Panc1 (cell line): ENCODE measurements around the gene LATS1. TPM values are rescaled to one million over a fixed set of nuclear protein-coding genes. Genes with fewer than 3 reads are reported as not detected.

ENCODE experiments used
- ATAC-seq: fragments of 200-7000 bp; cut with Tn5 transposase; 2 replicates; pipeline ENCODE4 v1.9.1; 2020; ENCODE audit warnings: mild to moderate bottlenecking, moderate library complexity
- BruUV-seq: library from RNA; stranded (reverse); fragments of 400-500 nt; replicated peaks from 2 replicates; lab custom pipeline; 2021; lab: Mats Ljungman, UMichigan
- CTCF ChIA-PET: fragments of 300-600 bp; sonication (Branson Sonifier 250); formaldehyde crosslinking; loops from one replicate; lab custom pipeline; 2022; ENCODE audit warnings: antibody characterized with exemption; lab: Charles Lee
- POLR2A ChIA-PET: fragments of 300-600 bp; sonication (Branson Sonifier 250); formaldehyde crosslinking; loops from one replicate; lab custom pipeline; 2022; ENCODE audit warnings: antibody characterized with exemption; lab: Charles Lee
- DNase-seq: peaks from one replicate; pipeline ENCODE4 v3.0.0-alpha.2; 2010; ENCODE audit warnings: low read depth, low spot score
- H3K27ac ChIP-seq: 2 replicates; pipeline ENCODE4 v1.5.1; 2011; ENCODE audit warnings: mild to moderate bottlenecking, low read length, inconsistent platforms
- H3K27me3 ChIP-seq: fragments of 200-500 bp; sonication (Bioruptor generic); 2 replicates; pipeline ENCODE4 v1.6.0; 2014; ENCODE audit warnings: low read length, inconsistent platforms; ENCODE audit not compliant: control insufficient read depth, insufficient read depth
- H3K36me3 ChIP-seq: fragments of 200-500 bp; sonication (Bioruptor generic); 2 replicates; pipeline ENCODE4 v1.5.1; 2014; ENCODE audit warnings: inconsistent platforms, mild to moderate bottlenecking, low read length, moderate library complexity; ENCODE audit not compliant: control insufficient read depth, insufficient read depth
- H3K4me1 ChIP-seq: 2 replicates; pipeline ENCODE4 v1.5.1; 2011; ENCODE audit warnings: inconsistent platforms, mild to moderate bottlenecking, low read length, moderate library complexity; ENCODE audit not compliant: control insufficient read depth, insufficient read depth
- H3K4me3 ChIP-seq, 2 experiments: 2 replicates each; pipeline ENCODE4 v1.5.1; 2011 to 2012; ENCODE audit warnings: low read depth in 2 of 2, low read length in 2 of 2, mild to moderate bottlenecking in 2 of 2, inconsistent platforms in 1 of 2, moderate library complexity in 1 of 2
- H3K9me3 ChIP-seq: fragments of 200-500 bp; sonication (Bioruptor generic); 2 replicates; pipeline ENCODE4 v1.5.1; 2014; ENCODE audit warnings: low read depth, mild to moderate bottlenecking, inconsistent platforms, low read length, moderate library complexity; ENCODE audit not compliant: control insufficient read depth, insufficient read depth
- CTCF ChIP-seq: fragments of 450-650 bp; IDR thresholded peaks from 2 replicates; pipeline ENCODE4 v1.5.1; 2017; ENCODE audit warnings: mild to moderate bottlenecking
- POLR2AphosphoS5 ChIP-seq: IDR thresholded peaks from 2 replicates; pipeline ENCODE4 v1.6.1; 2012; ENCODE audit warnings: mild to moderate bottlenecking, low read depth, low read length, moderate library complexity
- REST ChIP-seq, 2 experiments: IDR thresholded peaks; 2 replicates each; pipeline ENCODE4 v1.6.1; 2011 to 2012; ENCODE audit warnings: low read depth in 2 of 2, control low read depth in 1 of 2, low read length in 1 of 2, mild to moderate bottlenecking in 1 of 2, moderate library complexity in 1 of 2; ENCODE audit not compliant: insufficient read depth in 1 of 2
- SIN3A ChIP-seq: IDR thresholded peaks from 2 replicates; pipeline ENCODE4 v1.6.1; 2012; ENCODE audit warnings: low read depth, mild to moderate bottlenecking, low read length, moderate library complexity, borderline replicate concordance; ENCODE audit not compliant: insufficient read depth
- TCF7L2 ChIP-seq: IDR thresholded peaks from 2 replicates; pipeline ENCODE4 v1.6.1; 2011; ENCODE audit warnings: mild to moderate bottlenecking, low read depth, low read length, inconsistent platforms
- in situ Hi-C: cut with HindIII; loops from 2 replicates; pipeline ENCODE4 v1.10.0; 2016; ENCODE audit warnings: low sequenced_read_pairs, low pct_unique_long_range_greater_than_20kb
- intact Hi-C: fragments of 100-400 bp; cut with micrococcal nuclease; formaldehyde crosslinking; loops from one replicate; pipeline ENCODE4 v1.10.0; 2022; ENCODE audit not compliant: unreplicated experiment
- total RNA-seq: library from RNA; stranded (reverse); gene quantifications from one replicate; pipeline ENCODE4 v1.2.1, GENCODE V29; 2021; ENCODE audit not compliant: unreplicated experiment

Gene LATS1
- total RNA-seq, 1 experiment from 2014 or later, result 36.0 TPM

DNA sequence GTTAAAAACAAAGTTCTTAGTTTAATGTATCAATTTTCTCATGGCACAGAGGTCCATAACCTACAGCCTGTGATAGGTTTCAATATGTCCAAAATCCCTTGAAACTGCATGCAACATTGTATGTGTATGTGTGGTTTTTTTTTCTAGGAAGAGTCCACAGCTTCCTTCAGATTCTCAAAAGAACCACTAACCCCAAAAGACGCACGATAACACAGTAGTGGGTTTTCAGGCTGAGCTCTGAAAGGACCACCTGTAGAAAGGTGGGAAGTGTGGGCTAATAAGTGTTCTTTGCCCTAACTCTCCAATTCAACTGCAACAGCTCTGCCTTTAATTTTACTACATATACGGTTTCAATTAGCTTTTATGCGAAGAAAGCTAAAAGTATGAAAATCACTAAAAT is 57.9 kb downstream of the LATS1 start:
- Histone ChIP-seq H3K27me3 (no peaks in the 10 kb centered on the region), H3K36me3 (peaks cover 17% of the 10 kb centered on the region; the same call in 1 of the 2 replicates), H3K4me3 (no peak overlapping the region), H3K4me1 (no peaks in the 10 kb centered on the region), H3K9me3 (no peaks in the 10 kb centered on the region), H3K27ac (no peak overlapping the region)
- POLR2A ChIA-PET, result no interaction called here
- in situ Hi-C loops (no loop called here), intact Hi-C loops (no loop called here)
- DNase-seq, result no peak
- no TSS peak for BruUV-seq
- CTCF ChIA-PET, result no interaction called here
- no peak for ATAC-seq
- TF ChIP-seq SIN3A (no peak), POLR2AphosphoS5 (no peak), CTCF (no peak), REST (IDR thresholded peaks at IDR 0.05; ENCODE audit: insufficient read depth in 1 of 2, low read depth in 2 of 2, low read length in 1 of 2) (no peak), TCF7L2 (no peak)

- TF ChIP-seq POLR2AphosphoS5, result no peak
- no peak for TF ChIP-seq CTCF
- TF ChIP-seq REST (IDR thresholded peaks at IDR 0.05; ENCODE audit: insufficient read depth in 1 of 2, low read depth in 2 of 2, low read length in 1 of 2), result no peak
- no peak for TF ChIP-seq SIN3A
- no peak for TF ChIP-seq TCF7L2
- in situ Hi-C loops (no loop called here), intact Hi-C loops (no loop called here)
- H3K4me1 ChIP-seq, result no peaks in the 10 kb centered on the region
- peaks cover 14% of the 10 kb centered on the region; the same call in 1 of the 2 replicates for H3K36me3 ChIP-seq
- no TSS peak for BruUV-seq
- CTCF ChIA-PET, result no interaction called here
- no peak overlapping the region for H3K27ac ChIP-seq
- no peak for ATAC-seq
- DNase-seq, result no peak
- no peaks in the 10 kb centered on the region for H3K27me3 ChIP-seq
- H3K9me3 ChIP-seq, result no peaks in the 10 kb centered on the region
- H3K4me3 ChIP-seq, result no peak overlapping the region
- POLR2A ChIA-PET, result no interaction called here
Measured at GRCh38 chr6:149657441-149657840, 60.5 kb downstream of the LATS1 start.
